Measurements from ENCODE around the gene PLA2G4D. TPM values are rescaled to one million over a fixed set of nuclear protein-coding genes. Genes with fewer than 3 reads are reported as not detected.

Gene PLA2G4D
- total and polyA plus RNA-seq, 7 experiments from 2014 or later = not detected

- intact Hi-C loops (cut with micrococcal nuclease) = no loop called here
- Mint-ChIP-seq H3K27me3 (peaks cover 11 to 22% (median 16%) of the 10 kb centered on the region in 5 donors), H3K27ac (no peak overlapping the region), H3K4me1 (peaks cover 0 to 7% (median 4%) of the 10 kb centered on the region in 7 donors), H3K9me3 (peaks cover 0 to 17% (median 4%) of the 10 kb centered on the region in 11 donors), H3K4me3 (no peak overlapping the region), H3K36me3 (peaks cover 0 to 12% (median 0%) of the 10 kb centered on the region in 5 donors)
- no peaks in the 10 kb centered on the region for H3K4me1 ChIP-seq (ENCODE audit: control insufficient read depth in 2 of 2, insufficient read depth in 2 of 2, low read length in 2 of 2)
- no peaks in the 10 kb centered on the region for H3K36me3 ChIP-seq (ENCODE audit: control insufficient read depth in 2 of 3, insufficient read depth in 3 of 3, low read length in 3 of 3)
- POLR2A ChIA-PET = no interaction called here
- H3K27me3 ChIP-seq (ENCODE audit: control insufficient read depth in 2 of 2, insufficient read depth in 2 of 2, low read length in 2 of 2) = no peaks in the 10 kb centered on the region
- ATAC-seq (no peak), DNase-seq (no peak)
- H3K27ac ChIP-seq (ENCODE audit: low read depth, low read length) = no peak overlapping the region
- peaks cover 0 to 3% (median 0%) of the 10 kb centered on the region in 3 experiments for H3K9me3 ChIP-seq (ENCODE audit: control insufficient read depth in 2 of 3, low read length in 3 of 3)
- no peak overlapping the region for H3K4me3 ChIP-seq (ENCODE audit: low read length)
- CTCF ChIA-PET = no interaction called here
Observed at GRCh38 chr15:42070279-42070975, 23.9 kb downstream of the PLA2G4D start.

- H3K9me3 ChIP-seq (ENCODE audit: control insufficient read depth in 2 of 3, low read length in 3 of 3) = peaks cover 0 to 3% (median 0%) of the 10 kb centered on the region in 3 experiments
- DNase-seq (no peak), ATAC-seq (no peak)
- peaks cover 0 to 7% (median 4%) of the 10 kb centered on the region in 7 donors for H3K4me1 Mint-ChIP-seq
- H3K36me3 ChIP-seq (ENCODE audit: control insufficient read depth in 2 of 3, insufficient read depth in 3 of 3, low read length in 3 of 3) = no peaks in the 10 kb centered on the region
- no peak overlapping the region for H3K4me3 ChIP-seq (ENCODE audit: low read length)
- POLR2A ChIA-PET = interaction anchor here (0.5 kb wide), 1 partner anchor 102 kb away, joined by 4 read pairs; no protein-coding TSS in a partner anchor
- no peak overlapping the region for H3K4me3 Mint-ChIP-seq
- H3K4me1 ChIP-seq (ENCODE audit: control insufficient read depth in 2 of 2, insufficient read depth in 2 of 2, low read length in 2 of 2) = no peaks in the 10 kb centered on the region
- H3K36me3 Mint-ChIP-seq = peaks cover 0 to 12% (median 0%) of the 10 kb centered on the region in 5 donors
- CTCF ChIA-PET = no interaction called here
- no peak overlapping the region for H3K27ac Mint-ChIP-seq
- peaks cover 0 to 17% (median 4%) of the 10 kb centered on the region in 11 donors for H3K9me3 Mint-ChIP-seq
- no peak overlapping the region for H3K27ac ChIP-seq (ENCODE audit: low read depth, low read length)
- no peaks in the 10 kb centered on the region for H3K27me3 ChIP-seq (ENCODE audit: control insufficient read depth in 2 of 2, insufficient read depth in 2 of 2, low read length in 2 of 2)
- intact Hi-C loops (cut with micrococcal nuclease) = loop anchor here in 1 of 2 donors (5.0 kb wide), 1 partner anchor 403 kb away; no protein-coding TSS in a partner anchor
- H3K27me3 Mint-ChIP-seq = peaks cover 11 to 22% (median 18%) of the 10 kb centered on the region in 5 donors
Observed at GRCh38 chr15:42069496-42070278, 24.7 kb downstream of the PLA2G4D start.

- POLR2A ChIA-PET = interaction anchor here (0.5 kb wide), 1 partner anchor 101 kb away, joined by 4 read pairs; no protein-coding TSS in a partner anchor
- CTCF ChIA-PET = no interaction called here
- no peak overlapping the region for H3K4me3 Mint-ChIP-seq
Observed at GRCh38 chr15:42069025-42069424, 25.3 kb downstream of the PLA2G4D start.

GRCh38 chr15:42068601-42069000 is 25.8 kb downstream of the PLA2G4D start:
- intact Hi-C loops (cut with micrococcal nuclease) = loop anchor here in 1 of 2 donors (5.0 kb wide), 1 partner anchor 404 kb away; no protein-coding TSS in a partner anchor
- peaks cover 0 to 3% (median 0%) of the 10 kb centered on the region in 3 experiments for H3K9me3 ChIP-seq (ENCODE audit: control insufficient read depth in 2 of 3, low read length in 3 of 3)
- H3K4me3 ChIP-seq (ENCODE audit: low read length) = no peak overlapping the region
- H3K4me1 Mint-ChIP-seq = peaks cover 0 to 7% (median 4%) of the 10 kb centered on the region in 7 donors
- no peak overlapping the region for H3K27ac ChIP-seq (ENCODE audit: low read depth, low read length)
- ChIA-PET POLR2A (no interaction called here), CTCF (interaction anchor here (0.6 kb wide), 1 partner anchor 292 kb away, joined by 4 read pairs; no protein-coding TSS in a partner anchor)
- peaks cover 0 to 12% (median 0%) of the 10 kb centered on the region in 5 donors for H3K36me3 Mint-ChIP-seq
- no peaks in the 10 kb centered on the region for H3K4me1 ChIP-seq (ENCODE audit: control insufficient read depth in 2 of 2, insufficient read depth in 2 of 2, low read length in 2 of 2)
- peaks cover 0 to 17% (median 4%) of the 10 kb centered on the region in 11 donors for H3K9me3 Mint-ChIP-seq
- no peaks in the 10 kb centered on the region for H3K27me3 ChIP-seq (ENCODE audit: control insufficient read depth in 2 of 2, insufficient read depth in 2 of 2, low read length in 2 of 2)
- no peak overlapping the region for H3K27ac Mint-ChIP-seq
- ATAC-seq (no peak), DNase-seq (no peak)
- H3K27me3 Mint-ChIP-seq = peaks cover 11 to 24% (median 22%) of the 10 kb centered on the region in 5 donors
- no peak overlapping the region for H3K4me3 Mint-ChIP-seq
- H3K36me3 ChIP-seq (ENCODE audit: control insufficient read depth in 2 of 3, insufficient read depth in 3 of 3, low read length in 3 of 3) = no peaks in the 10 kb centered on the region

More at GRCh38 chr15:42069025-42069424, 25.3 kb downstream of the PLA2G4D start:
- intact Hi-C loops (cut with micrococcal nuclease) = loop anchor here in 1 of 2 donors (5.0 kb wide), 1 partner anchor 403 kb away; no protein-coding TSS in a partner anchor
- Histone ChIP-seq H3K4me3 (ENCODE audit: low read length) (no peak overlapping the region), H3K27ac (ENCODE audit: low read depth, low read length) (no peak overlapping the region), H3K36me3 (ENCODE audit: control insufficient read depth in 2 of 3, insufficient read depth in 3 of 3, low read length in 3 of 3) (no peaks in the 10 kb centered on the region), H3K4me1 (ENCODE audit: control insufficient read depth in 2 of 2, insufficient read depth in 2 of 2, low read length in 2 of 2) (no peaks in the 10 kb centered on the region), H3K27me3 (ENCODE audit: control insufficient read depth in 2 of 2, insufficient read depth in 2 of 2, low read length in 2 of 2) (no peaks in the 10 kb centered on the region), H3K9me3 (ENCODE audit: control insufficient read depth in 2 of 3, low read length in 3 of 3) (peaks cover 0 to 3% (median 0%) of the 10 kb centered on the region in 3 experiments)
- peaks cover 0 to 17% (median 4%) of the 10 kb centered on the region in 11 donors for H3K9me3 Mint-ChIP-seq
- no peak overlapping the region for H3K27ac Mint-ChIP-seq
- DNase-seq (no peak), ATAC-seq (no peak)
- H3K27me3 Mint-ChIP-seq = peaks cover 11 to 22% (median 20%) of the 10 kb centered on the region in 5 donors
- H3K4me1 Mint-ChIP-seq = peaks cover 0 to 7% (median 4%) of the 10 kb centered on the region in 7 donors
- peaks cover 0 to 12% (median 0%) of the 10 kb centered on the region in 5 donors for H3K36me3 Mint-ChIP-seq

GRCh38 chr15:42066764-42067415 is 27.5 kb downstream of the PLA2G4D start:
- intact Hi-C loops (cut with micrococcal nuclease) = loop anchor here in 1 of 2 donors (1.0 to 5.0 kb wide), 2 partner anchors 67 to 405 kb away; no protein-coding TSS in a partner anchor

GRCh38 chr15:42065468-42065867 is 28.9 kb downstream of the PLA2G4D start:
- Histone ChIP-seq H3K4me1 (ENCODE audit: control insufficient read depth in 2 of 2, insufficient read depth in 2 of 2, low read length in 2 of 2) (no peaks in the 10 kb centered on the region), H3K27me3 (ENCODE audit: control insufficient read depth in 2 of 2, insufficient read depth in 2 of 2, low read length in 2 of 2) (no peaks in the 10 kb centered on the region), H3K27ac (ENCODE audit: low read depth, low read length) (no peak overlapping the region), H3K9me3 (ENCODE audit: control insufficient read depth in 2 of 3, low read length in 3 of 3) (peaks cover 0 to 3% (median 0%) of the 10 kb centered on the region in 3 experiments), H3K36me3 (ENCODE audit: control insufficient read depth in 2 of 3, insufficient read depth in 3 of 3, low read length in 3 of 3) (no peaks in the 10 kb centered on the region), H3K4me3 (ENCODE audit: low read length) (no peak overlapping the region)
- intact Hi-C loops (cut with micrococcal nuclease) = loop anchor here in 1 of 2 donors (5.0 kb wide), 1 partner anchor 407 kb away; no protein-coding TSS in a partner anchor
- DNase-seq (no peak), ATAC-seq (no peak)
- peaks cover 0 to 12% (median 0%) of the 10 kb centered on the region in 5 donors for H3K36me3 Mint-ChIP-seq
- no peak overlapping the region for H3K27ac Mint-ChIP-seq
- CTCF ChIA-PET = no interaction called here
- H3K4me1 Mint-ChIP-seq = peaks cover 0 to 7% (median 4%) of the 10 kb centered on the region in 7 donors
- H3K27me3 Mint-ChIP-seq = peaks cover 11 to 28% (median 22%) of the 10 kb centered on the region in 5 donors
- no peak overlapping the region for H3K4me3 Mint-ChIP-seq
- H3K9me3 Mint-ChIP-seq = peaks cover 0 to 17% (median 4%) of the 10 kb centered on the region in 11 donors
- POLR2A ChIA-PET = no interaction called here

More at GRCh38 chr15:42066764-42067415, 27.5 kb downstream of the PLA2G4D start:
- Histone ChIP-seq H3K27ac (ENCODE audit: low read depth, low read length) (no peak overlapping the region), H3K36me3 (ENCODE audit: control insufficient read depth in 2 of 3, insufficient read depth in 3 of 3, low read length in 3 of 3) (no peaks in the 10 kb centered on the region), H3K4me3 (ENCODE audit: low read length) (no peak overlapping the region), H3K4me1 (ENCODE audit: control insufficient read depth in 2 of 2, insufficient read depth in 2 of 2, low read length in 2 of 2) (no peaks in the 10 kb centered on the region), H3K27me3 (ENCODE audit: control insufficient read depth in 2 of 2, insufficient read depth in 2 of 2, low read length in 2 of 2) (no peaks in the 10 kb centered on the region), H3K9me3 (ENCODE audit: control insufficient read depth in 2 of 3, low read length in 3 of 3) (peaks cover 0 to 3% (median 0%) of the 10 kb centered on the region in 3 experiments)
- POLR2A ChIA-PET = no interaction called here
- peaks cover 11 to 28% (median 22%) of the 10 kb centered on the region in 5 donors for H3K27me3 Mint-ChIP-seq
- H3K4me1 Mint-ChIP-seq = peaks cover 0 to 7% (median 4%) of the 10 kb centered on the region in 7 donors
- CTCF ChIA-PET = interaction anchor here (0.6 kb wide), 1 partner anchor 20 kb away, joined by 3 read pairs; no protein-coding TSS in a partner anchor
- no peak overlapping the region for H3K27ac Mint-ChIP-seq
- no peak overlapping the region for H3K4me3 Mint-ChIP-seq
- DNase-seq = no peak
- peaks cover 0 to 12% (median 0%) of the 10 kb centered on the region in 5 donors for H3K36me3 Mint-ChIP-seq
- no peak for ATAC-seq
- peaks cover 0 to 17% (median 4%) of the 10 kb centered on the region in 11 donors for H3K9me3 Mint-ChIP-seq

Data from naive thymus-derived CD4-positive, alpha-beta T cell (primary cell).